Measurements from ENCODE around the gene ELL.

ELL gene

DNA sequence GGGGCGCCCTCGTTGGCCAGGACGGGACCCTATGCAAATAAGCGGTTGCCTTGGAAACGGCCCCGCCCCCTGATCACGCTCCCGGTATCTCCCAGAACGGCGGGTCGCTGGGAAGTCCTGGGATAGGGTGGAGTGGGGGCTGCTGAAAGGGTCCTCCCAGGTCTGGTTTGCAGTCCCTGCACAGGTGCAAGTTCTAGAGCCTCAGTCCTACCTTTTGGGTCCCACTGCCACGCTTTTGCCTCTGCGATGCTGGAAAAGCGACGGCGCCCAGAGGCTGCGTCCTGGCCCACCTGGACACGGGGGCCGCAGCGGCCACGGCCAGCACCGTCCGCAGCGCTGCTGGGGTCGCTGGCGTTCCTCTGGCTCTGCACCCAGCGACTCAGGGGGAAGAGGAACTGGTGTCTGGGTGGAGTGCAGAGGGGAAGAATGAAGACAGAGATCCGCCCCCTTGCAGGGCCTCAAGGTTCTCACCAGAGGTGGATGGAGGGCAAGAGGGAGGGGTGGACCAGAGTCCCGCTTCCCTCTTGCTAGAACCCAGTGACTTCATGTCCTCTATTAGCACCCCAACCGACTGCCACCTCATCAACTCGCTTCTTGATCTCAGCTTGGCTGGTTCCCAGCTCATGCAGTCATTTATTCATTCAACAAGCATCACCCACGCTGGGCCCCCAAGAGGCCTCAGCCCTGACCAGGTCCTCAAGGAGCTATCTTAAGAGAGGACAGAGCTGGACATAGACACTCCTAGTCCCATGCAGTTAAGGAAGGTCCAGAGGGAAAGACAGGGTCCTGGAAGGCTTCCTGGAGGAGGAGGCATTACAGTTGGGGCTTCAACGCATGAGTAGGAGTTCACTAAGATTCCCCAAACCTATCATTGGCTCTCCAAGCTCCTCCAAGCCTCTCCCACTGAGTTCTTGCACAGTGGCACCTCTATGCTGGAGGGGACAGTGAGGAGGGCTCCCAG lies 124.3 kb downstream of the ELL start, which contains the start of gene LRRC25:
TSS of gene LRRC25 (minus strand) at position 381 of the 961 bp plus-strand sequence. CDS start 659 bp downstream, outside the sequence.
- DNase-seq (ENCODE audit: low spot score) = no peak

DNA sequence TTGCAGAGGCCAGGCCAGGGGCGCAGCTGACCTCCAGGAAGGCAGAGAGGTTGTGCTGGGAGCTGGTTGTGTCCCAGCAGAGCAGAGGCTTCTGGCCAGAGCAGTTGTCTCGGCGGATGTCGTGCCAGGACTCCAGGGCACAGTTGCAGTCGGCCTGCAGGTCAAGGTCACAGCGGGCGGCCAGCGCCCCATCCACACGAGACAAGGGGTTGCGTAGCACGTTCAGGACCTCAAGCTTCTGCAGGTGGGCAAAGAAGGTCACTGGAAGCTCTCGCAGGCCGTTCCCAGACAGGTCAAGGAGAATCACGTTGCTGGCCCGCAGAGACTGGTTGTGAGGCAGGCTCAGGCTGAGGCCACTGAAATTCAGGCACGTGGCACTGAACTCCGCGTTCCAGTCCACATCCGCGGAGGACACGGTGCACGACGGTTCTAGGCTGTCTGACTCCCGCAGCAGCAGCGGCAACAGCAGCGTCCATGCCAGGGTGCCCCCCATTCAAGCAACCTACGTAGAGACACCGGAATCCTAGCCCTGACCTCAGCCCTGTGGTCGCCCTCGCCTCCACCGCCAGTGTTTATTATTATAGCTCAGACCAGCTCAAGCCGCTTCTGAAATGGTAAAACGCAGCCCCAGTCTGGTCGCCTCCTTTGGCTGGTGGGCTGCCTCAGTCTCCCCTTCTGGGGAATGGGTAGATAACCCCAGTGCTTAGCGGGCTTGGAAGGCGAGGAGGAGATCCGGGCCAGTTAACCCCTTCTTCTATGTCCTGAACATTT lies 125.2 kb downstream of the ELL start:
- DNase-seq (ENCODE audit: low spot score) = no peak

DNA sequence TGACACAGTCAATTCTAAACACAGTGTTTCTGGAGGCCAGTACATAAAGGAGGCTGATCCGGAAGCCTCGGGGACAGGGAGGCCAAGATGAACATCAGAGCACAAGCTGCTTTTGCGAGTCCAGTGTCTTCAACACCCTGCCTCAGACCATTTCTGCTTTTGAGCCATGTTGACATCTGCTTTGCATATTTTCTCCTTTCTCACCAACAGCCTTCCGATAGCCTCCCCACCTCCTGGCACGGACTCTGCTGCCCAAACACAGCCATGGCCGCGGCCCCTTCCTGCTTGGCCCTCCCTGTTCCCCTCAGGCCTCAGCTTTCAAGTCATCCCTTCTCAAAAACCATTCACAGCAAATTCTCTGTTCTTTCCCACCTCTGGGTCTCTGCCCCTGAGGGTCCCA lies 128.0 kb downstream of the ELL start:
- no peak for DNase-seq (ENCODE audit: low spot score)

DNA sequence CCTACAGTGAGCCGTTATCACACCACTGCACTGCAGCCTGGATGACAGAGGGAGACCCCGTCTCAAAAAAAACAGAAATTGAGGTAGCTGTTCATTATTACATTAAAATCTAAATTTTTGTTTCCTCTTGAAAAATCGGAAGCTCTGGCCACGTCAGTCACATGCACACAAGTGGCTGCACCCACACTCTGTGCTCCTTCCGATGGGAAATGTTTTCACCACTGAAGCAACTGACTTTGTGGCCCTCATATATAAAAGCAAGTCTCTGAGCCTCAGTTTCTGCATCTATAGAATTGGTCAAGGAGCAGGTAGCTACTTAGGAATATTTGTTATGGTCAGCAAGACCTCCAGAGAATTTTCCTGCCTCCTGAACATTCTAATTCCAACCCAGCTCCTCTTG lies 128.9 kb downstream of the ELL start:
- no peak for DNase-seq (ENCODE audit: low spot score)

Data from HuH-7 (cell line).